Retina (tissue), 1 donor: ENCODE data around the gene NTPCR.

Source experiments
- DNase-seq: peaks from one replicate; pipeline ENCODE4 v3.0.0-alpha.2; 2016

NTPCR gene

DNA sequence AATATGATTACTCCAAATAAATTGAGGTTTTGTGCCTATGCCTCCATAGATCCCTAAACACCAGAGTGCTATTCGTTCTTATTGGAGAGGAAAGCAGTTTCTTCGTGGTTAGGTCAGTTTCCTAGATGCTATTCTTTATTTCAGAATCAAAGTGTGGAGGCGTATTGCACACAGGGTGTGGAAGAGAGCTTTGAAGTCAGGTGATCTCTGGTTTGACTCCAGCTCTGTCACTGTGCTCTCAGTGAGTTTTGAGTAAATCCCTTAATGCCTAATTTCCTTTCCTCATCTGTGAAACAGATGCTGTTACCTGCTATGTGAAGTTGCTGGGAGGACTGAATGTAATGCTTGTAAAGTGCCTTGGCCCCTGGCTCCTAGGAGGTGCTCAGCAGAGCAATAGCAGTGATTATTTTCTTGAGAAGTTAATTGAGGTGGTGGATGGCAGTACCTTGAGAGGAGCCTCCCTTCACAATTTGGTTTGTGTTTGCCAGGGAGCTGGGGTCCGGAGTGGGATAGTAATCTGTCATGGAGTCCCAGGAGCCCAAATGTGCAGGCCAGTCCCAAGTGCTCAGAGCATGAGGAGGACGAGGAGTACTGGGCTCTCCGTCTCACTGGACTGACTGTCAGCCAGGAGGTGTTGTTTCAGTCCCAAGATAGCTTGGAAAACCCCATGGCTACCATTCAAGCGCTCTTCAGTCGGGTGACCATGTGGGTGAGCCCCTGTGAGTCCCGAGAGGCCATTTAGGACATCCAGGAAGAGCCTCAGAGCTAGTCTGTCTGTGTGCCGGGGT is 14.9 kb downstream of the NTPCR start:
- DNase-seq: no peak

DNA sequence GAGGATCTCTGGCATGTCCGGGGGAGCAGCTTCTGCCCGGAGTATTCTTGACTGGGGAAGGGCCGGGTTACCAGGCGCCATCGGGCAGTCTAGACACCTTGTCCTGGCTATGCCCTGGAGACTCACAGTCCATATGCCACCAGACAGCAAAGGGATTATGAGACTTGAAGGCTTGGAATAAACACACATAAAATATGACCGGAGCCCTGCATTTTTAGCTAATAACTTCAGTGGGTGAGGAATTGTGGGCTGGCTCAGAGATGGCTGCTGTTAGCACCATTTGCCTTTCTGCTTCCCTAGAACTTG is 15.5 kb downstream of the NTPCR start:
- DNase-seq: no peak

DNA sequence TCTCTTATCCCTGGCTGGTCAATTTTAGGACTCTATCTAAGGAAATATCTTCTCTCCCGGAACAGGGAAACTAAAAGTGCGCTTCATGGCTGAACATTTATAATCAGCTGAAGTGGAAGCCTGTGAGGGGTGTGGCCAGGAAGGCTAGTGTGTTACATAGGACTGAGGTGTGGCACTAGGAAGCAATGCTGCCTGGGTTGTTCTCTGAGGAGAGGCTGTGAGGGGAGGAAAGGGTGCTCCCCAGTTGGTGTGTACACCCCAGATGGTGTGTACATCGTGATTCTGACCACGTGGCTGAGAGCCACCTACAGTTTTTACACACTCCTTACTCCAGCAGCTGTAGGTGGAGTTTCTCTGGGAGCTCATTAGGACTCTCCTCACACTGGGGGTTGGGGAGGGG is 16.3 kb downstream of the NTPCR start:
- no peak for DNase-seq

DNA sequence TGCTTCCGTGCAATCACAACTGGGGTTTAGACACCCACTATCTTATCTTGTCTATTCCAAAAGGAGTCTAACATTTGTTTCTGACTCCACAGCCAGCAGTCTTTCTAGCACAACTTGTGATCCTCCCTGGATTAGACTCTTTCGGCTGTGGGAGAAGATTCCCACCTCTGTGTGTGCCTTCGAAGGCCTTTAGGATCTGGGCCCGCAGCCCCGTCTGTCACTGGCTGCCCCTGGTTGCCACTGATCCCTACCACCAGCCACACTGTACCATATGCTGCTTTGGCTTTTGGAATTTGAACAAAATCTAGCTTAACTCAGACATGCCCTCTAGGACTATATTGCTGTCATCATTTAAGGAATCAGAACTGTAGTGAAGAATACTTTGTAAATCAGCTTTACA is 18.0 kb downstream of the NTPCR start:
- DNase-seq: no peak

DNA sequence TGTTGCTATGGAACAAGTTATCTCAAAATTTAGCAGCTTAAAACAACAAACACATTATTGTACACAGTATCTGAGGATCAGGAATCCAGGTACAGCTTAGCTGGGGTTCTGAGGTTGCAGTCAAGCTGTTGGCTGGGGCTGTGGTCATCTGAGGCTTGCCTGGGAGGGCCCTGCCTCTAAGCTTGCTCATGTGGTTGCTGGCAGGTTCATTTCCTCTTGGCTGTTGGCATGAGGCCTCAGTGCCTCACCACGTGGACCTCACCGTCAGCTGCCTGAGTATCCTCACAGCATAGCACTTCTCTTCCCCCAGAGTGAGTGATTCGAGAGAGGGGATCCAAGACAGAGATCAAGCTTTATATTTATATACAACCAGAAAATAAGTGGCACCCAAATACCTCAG is 18.6 kb downstream of the NTPCR start:
- DNase-seq: no peak

DNA sequence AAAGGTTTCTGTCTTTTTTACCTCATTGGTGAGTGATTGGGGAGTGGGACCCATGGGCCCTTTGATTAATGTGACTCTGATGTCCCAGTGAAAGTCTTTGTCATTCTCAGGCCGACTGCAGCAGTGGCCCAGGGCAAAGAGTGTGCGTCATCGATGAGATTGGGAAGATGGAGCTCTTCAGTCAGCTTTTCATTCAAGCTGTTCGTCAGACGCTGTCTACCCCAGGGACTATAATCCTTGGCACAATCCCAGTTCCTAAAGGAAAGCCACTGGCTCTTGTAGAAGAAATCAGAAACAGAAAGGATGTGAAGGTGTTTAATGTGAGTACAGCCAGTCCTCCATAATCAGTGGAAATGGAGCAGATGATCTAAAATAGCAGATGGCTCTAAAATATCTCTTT is 19.4 kb downstream of the NTPCR start:
- DNase-seq: no peak

DNA sequence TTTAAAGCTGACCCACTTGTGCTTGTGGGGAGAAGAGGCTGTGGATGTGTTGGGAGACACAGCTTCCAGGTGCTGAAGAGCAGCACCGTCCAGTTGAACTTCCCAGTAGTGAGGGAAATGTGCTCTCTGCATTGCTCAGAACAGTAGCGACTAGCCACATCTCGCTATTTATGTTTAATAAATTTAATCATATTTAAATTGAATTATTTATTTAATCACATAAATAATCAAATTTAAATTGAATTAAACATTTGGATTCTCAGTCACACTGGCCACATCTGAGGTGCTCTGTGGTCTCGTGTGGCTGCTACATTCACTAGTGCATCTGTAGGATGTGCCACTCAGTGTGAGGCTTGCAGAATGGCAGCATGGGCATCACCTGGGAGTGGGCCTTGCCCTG is 20.1 kb downstream of the NTPCR start:
- no peak for DNase-seq

DNA sequence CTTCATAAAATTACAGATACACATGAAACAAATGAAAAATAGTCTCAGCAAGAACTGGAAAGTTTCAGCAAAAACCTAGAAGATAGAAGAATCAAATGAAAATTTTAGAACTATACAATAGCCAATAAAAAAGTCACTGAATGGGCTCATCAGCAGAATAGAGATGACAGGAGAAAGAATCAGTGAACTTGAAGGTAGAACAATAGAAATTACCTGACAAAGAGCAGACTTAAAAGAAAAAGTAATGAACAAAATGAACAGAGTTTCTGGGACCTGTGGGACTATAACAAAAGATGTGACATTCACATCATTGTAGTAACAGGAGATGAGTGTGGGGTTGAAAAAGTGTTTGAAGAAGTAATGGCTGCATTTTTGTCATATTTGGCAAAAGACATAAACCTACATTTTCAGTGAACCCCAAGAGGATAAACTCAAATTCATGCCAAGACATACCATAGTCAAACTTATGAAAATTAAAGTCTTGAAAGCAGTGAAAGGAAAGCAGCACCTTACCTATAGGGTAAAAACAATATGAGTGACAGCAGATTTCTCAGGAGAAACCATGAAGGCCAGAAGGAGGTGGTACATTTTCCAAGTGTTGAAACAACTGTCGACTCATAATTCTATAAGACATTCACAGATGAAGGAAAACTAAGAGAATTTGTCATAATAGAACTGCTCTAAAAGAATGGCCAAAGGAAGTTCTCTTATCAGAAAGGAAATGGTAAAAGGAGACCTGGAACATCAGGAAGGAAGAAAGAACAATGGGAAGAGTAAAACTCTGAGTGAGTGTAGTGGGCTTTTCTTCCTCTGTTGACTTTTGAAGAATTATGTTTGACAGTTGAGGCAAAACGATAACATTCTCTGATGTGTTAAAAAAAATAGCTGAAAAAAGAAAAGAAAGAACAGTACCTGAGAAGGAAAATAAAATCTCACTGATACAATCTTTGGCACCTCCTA is 23.5 kb downstream of the NTPCR start:
- no peak for DNase-seq

DNA sequence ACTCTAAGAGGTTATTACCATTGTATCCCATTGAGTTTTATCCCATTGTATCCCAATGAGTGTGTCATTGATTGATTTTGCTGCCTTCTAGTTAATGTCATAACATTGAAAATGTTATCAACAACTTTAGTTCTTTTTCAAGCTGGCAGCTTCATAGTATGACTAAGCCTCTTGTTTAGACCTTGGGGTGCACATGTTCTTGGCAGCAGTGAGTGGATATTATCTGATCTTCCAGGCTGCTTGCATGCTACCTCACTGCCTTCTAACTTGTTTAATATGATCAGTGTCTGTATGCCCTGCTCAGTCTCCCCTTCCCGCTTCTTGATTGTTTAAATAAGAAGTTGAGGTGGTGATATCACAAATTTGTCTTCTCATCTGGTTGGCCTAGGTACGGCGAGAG is 24.6 kb downstream of the NTPCR start:
- no peak for DNase-seq

DNA sequence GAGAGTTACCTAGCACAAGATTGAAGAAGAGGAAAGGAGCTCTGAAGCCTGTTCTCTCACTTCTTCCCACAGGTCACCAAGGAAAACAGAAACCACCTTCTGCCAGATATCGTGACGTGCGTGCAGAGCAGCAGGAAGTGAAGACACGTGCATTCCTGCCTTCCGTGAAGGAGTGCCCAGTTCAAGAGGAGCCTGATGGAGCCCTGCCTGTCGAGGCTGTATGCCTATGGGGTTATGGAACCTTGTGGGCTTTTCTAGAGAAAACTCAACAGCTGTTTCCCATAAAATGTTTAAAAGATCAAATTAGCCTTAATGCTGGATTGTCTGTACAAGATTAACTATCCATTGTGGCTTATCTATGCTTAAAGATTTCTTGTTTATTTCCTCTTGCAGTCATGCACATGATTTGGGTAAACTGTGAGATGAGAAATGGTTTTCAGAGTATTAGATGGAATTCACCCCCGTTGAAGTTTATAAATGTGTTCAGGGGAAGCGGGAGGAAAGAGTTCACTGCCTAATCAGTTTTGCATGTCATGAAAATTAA is 27.8 kb downstream of the NTPCR start:
- DNase-seq: no peak

DNA sequence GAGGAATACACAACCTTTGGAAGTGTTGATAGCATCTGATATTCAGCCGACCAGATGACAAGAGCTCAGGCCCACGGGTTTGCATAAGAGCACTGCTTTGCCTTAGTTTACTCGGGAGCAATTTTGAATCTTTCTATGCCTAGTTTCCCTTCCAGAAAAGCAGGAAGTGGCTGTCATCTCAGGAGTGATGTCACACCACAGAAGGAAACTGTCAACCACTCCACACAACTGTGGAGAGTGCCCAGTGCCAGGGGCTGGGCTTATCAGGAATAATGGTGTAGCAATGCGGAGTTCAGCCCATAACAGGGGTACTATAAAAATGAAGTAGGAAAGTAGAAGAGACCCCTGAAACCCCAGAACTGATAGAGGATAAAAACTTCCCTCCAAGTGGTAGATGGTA is 28.4 kb downstream of the NTPCR start:
- no peak for DNase-seq

DNA sequence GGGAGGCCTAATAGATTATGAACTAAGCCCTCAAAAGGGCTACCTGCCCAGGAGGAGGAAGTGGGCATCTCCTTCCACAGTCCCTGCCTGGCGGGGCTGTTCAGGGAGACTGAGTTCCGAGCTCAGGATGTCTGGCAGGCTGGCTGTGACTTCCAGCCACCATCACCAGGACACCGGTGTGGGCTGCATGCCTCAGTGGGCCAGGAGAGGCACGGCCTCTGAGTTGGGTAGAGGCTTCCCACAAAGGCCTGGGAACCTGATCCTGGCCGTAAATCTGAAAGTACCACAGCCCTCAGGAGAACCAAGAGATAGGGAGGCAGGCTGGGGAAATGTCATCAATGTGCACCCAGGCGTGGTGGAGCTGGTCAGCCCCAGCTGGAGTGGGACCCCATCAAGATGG is 29.1 kb downstream of the NTPCR start:
- no peak for DNase-seq

DNA sequence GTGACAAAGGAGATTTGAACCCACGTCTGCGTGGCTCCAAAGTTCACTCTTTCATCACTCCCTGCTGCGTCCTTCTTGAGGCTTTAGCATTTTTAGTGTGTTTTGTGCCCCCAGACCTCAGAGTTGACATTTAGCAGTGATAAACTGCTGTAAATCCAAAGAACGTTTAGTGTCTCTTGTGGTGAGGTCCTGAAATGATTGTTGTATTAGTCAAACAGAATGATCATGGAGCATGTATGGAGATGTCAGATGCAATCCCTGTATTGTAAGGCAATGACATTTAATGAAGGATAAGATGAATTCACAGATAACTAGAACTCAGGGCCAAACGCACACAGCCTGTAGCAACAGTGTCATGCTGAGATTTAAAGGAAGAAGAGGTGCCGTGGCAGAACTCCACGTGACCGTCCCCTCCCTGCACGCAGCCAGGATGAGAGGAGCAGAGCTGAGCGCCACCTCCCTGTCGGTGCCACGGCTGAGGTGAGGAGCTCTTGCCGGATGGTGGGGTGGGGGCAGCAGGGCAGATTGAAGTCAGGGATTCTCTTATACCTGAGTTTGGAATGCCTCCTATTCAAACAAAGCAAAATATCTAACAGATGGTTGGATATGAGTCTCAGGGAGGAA is 30.1 kb downstream of the NTPCR start:
- no peak for DNase-seq

DNA sequence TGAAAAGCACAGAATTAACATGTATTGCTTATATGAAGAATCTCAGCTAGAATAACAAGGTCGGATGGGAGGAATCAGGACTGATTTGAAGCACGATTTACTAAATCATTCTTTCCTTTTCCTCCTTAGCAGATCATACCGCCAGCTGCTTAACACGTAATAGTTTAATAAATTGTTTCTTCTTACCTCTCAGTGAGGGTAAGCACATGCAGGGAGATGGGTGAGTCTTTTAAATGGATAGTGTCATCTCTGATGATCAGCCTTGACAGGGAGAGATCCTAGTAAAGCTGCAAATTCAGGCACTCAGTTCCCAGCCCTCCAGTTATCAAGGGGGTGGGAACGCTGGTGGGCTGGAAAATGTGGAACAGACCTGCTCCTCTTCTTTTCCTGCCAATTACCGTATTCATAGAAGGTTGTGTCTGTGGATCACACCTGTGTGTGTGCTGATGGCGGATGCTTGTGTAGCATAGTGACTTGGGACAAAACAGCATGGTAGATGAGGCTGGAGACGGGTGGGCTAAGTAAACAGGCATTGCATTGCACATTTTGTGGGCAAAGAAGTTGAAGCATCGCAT is 30.7 kb downstream of the NTPCR start:
- DNase-seq: no peak

DNA sequence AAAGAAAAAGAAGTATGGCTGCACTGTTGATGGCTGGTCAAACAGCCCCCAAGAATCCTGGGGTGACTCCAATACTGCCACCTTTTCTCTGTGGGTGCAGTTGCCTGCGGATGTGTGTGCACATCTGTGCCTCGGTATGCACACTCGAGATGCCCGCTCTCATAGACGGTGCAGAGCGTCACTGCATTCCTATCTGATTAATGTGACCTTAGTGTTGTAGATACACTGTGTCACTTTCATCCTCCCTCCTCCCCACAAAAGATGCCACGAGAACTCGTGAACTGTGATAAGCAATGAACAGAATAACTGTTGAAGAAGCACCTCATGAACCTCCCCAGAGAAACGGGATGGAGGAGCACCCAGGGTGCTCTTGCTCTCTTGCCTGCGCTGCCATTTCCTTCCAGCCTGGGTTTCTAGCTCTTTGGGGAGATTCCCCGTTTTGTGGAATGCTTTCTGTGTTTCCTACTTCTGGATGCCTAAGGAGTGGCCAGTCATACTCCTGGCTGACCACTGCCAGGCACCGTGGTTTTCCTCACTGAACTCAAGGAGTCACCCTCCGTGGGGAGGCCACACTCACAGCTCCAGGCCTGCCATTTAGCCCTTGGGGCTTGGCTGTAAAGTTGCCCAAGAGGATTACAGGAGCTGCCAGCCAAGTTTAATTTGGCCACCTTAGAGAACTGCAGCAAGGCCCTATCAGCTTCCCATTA is 32.0 kb downstream of the NTPCR start:
- no peak for DNase-seq

DNA sequence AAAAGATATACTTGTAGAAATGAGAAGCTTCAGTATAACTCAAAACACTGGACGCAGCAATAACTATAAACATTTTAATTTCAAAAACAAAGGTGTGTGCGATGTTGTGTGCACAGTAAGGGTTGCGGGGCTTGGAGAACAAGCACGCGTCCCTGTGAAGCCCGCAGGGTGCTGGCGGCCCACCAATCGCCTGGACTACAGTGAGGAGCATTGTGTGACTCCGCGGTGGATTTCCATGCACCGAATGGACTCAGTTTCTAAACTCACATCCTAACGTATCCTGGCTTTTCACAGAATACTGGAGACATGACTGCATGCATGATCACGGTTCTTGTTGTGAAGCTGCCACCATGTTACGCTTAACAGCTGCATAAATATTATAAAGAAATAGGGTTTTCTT is 33.0 kb downstream of the NTPCR start:
- DNase-seq: no peak

DNA sequence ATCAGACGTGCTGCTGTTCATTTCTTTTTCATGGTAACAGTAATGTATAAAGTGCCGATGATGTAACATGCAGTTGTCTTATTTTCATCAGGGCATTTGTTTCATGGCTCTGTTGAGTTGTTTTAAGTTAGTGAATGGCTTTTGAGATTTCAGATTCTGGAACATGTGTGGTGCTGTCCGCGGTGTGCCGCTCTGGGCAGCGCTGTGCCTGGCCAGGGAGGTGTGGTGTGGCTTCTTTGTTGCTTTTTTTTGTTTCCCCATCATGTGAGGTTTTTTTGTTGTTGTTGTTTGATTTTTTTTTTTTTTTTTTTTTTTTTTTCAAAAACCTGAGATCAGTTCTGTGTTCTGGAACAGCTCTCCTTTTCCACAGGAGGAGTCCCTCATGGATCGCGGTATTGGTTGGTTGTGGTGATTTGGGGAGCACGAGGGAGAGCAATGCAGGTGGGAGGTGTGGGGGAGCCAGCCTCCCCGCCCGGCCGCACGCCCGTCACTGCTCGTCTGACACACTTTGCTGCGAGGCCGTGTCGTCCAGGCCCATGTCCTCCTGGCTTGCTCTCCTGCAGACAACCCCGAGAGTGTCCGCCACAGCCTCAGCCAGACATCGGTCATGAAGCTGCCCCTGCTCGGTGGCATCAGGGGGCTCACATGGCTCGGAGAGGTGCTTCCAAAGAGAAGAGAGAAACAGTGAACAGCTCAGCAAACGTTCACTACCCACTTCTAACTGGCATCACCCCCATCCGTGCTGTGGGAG is 33.6 kb downstream of the NTPCR start:
- DNase-seq: no peak

DNA sequence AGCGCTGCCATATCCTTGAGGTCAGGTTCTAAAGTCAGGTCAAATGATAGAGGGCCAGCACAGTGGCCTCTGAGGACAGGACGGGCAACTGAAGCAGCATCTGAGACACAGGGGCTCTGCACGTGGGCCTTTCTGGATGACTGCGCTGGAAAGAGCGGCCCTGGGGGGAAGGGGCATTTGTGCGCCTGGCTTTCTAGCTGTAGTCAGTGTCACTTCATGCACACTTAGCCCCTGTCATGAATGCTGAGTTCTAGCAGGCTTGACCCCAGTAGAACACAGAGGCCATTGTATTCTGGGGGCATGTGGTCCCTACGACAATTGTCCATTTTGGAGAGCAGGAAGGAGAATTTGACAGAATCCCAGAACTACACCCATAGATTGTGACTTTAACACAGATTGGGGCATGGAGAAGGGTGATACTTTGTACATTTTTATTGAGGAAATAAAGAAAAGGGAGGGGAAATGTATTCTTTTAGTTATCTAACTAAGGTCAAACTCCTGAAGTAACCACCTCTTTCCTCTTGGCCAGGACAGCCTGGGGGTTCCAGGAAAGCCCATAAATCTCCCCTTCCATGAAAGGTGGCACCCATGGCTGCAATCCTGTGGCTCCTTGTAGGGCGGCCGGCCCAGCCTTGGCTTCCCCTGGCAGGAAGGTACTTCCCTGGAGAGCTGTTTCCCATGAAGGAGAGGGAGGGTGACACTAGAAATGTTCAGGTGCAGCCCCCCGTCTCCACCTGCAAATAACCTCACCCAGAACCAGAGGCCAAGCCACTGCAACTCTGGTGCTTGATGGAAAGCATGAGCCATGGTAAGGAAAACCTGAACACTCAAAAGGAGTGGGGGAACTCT is 34.4 kb downstream of the NTPCR start:
- no peak for DNase-seq

DNA sequence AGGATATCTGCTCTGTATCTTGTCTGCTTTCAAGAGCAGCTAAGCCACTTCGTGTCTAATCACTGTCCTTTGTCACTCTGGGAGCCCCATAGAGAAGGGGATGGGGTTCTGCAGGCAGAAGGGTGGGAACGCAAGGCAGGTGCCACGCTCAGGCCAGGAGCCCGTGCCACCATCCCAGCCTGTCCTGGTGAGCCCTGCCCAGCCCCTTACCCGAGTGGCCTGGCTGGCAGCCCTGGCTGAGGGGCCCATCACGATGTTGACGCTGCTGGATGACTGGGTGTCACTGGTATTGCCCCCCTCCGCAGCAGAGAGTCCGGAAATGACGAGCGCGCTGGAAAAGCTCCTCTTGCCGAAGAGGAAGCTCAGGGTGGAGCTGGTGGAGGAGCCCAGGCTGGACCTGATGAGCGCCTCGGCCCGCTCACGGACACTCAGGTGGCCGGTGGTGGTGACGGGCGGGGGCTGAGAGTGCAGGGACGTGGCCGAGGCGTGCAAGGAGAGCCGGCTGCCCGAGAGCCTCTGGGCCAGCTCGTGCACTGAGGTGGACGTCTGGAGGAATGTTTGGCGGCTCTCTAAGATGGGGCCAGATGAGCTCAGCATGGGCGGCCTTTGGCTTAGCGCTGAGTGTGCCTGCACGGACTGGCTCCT is 35.6 kb downstream of the NTPCR start:
- DNase-seq: no peak

DNA sequence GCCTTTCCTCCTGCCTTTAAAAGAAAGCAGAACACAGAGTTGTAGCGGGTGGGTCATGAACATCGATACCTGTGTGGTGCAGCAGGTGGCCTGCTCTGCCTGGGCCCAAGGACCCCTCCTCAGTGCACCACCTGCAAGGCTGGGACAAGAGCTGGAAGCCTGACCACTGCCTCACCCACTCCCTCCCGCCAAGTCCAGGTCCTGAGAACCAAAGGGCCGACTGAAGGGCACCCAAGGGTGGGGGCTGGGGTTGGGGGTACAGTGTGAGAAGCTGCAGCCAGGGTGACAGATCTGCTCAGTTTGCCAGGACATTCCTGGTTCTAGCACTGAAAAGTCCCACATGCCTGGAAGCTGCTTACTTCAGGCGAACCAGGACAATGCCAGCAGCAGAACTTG is 36.1 kb downstream of the NTPCR start:
- no peak for DNase-seq
